AG04450 (cell line): ENCODE results near the gene ZDHHC17. TPM values are rescaled to one million over a fixed set of nuclear protein-coding genes. Genes with fewer than 3 reads are reported as not detected.

Experiments used
- CTCF ChIA-PET: fragments of 300-600, 350-600 bp; formaldehyde crosslinking; extraction: SDS; loops from one replicate; lab custom pipeline; 2022; ENCODE audit warnings: antibody characterized with exemption, inconsistent platforms; lab: Charles Lee
- POLR2A ChIA-PET: fragments of 350-600 bp; formaldehyde crosslinking; extraction: SDS; loops from one replicate; lab custom pipeline; 2021; ENCODE audit warnings: antibody characterized with exemption, inconsistent platforms; lab: Yijun Ruan, JAX
- DNase-seq: peaks from one replicate; pipeline ENCODE4 v3.0.0-alpha.2; 2011; ENCODE audit warnings: low read depth, low spot score
- H3K27ac ChIP-seq: one replicate; pipeline ENCODE4 v1.5.1; 2012; ENCODE audit warnings: low read depth, low read length, control low read depth
- H3K27me3 ChIP-seq: one replicate; pipeline ENCODE4 v1.6.0; 2012; ENCODE audit warnings: low read length; ENCODE audit not compliant: control insufficient read depth, insufficient read depth
- H3K4me3 ChIP-seq: 2 replicates; pipeline ENCODE4 v1.5.1; 2011; ENCODE audit warnings: mild to moderate bottlenecking, low read depth, low read length, control low read depth
- H3K9me3 ChIP-seq: 2 replicates; pipeline ENCODE4 v1.5.1; 2012; ENCODE audit warnings: low read length; ENCODE audit not compliant: control insufficient read depth, insufficient read depth
- polyA plus RNA-seq: library from polyadenylated mRNA; depleted of rRNA; stranded (reverse); fragments of >200 nt; gene quantifications from 2 replicates; pipeline ENCODE4 v1.2.3, GENCODE V29; 2011
- TF ChIP-seq, protein P1 (sequence below): IDR thresholded peaks from 2 replicates; pipeline ENCODE4 v1.5.1; 2011; ENCODE audit warnings: low read depth, low read length, control low read depth, inconsistent platforms

ZDHHC17 gene
- polyA plus RNA-seq, 1 experiment, result 48.1 TPM

GRCh38 chr12:76856018-76856644 is 92.2 kb downstream of the ZDHHC17 start:
- no peak for DNase-seq
- no peak overlapping the region for H3K27ac ChIP-seq
- POLR2A ChIA-PET, result no interaction called here
- no peaks in the 10 kb centered on the region for H3K27me3 ChIP-seq
- H3K9me3 ChIP-seq, result no peaks in the 10 kb centered on the region; the same call in 1 of the 2 replicates
- TF ChIP-seq, protein P1, sequence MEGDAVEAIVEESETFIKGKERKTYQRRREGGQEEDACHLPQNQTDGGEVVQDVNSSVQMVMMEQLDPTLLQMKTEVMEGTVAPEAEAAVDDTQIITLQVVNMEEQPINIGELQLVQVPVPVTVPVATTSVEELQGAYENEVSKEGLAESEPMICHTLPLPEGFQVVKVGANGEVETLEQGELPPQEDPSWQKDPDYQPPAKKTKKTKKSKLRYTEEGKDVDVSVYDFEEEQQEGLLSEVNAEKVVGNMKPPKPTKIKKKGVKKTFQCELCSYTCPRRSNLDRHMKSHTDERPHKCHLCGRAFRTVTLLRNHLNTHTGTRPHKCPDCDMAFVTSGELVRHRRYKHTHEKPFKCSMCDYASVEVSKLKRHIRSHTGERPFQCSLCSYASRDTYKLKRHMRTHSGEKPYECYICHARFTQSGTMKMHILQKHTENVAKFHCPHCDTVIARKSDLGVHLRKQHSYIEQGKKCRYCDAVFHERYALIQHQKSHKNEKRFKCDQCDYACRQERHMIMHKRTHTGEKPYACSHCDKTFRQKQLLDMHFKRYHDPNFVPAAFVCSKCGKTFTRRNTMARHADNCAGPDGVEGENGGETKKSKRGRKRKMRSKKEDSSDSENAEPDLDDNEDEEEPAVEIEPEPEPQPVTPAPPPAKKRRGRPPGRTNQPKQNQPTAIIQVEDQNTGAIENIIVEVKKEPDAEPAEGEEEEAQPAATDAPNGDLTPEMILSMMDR, result no peak
- CTCF ChIA-PET, result interaction anchor here (2.3 kb wide), 1 partner anchor 155 kb away, joined by 8 read pairs; no protein-coding TSS in a partner anchor
- H3K4me3 ChIP-seq, result no peak overlapping the region

DNA sequence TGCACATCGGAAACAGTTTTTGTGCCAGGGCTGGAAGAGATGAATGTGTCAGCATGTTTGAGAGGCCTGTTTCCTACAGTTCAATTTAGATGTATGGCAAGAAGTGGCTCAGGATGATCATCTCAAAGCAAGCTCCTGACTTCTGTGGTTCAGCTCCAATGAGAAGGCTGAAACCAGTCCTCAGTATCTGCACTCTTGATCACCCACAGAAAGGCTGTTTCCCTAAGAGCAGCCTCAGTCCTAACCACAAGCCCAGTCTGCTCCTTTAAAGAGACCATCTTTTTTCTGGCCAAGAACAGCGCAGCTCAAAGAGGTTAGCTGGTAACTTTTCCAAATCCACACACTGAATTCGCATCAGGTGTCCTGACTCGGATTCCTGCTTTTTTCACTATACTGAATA is 95.7 kb downstream of the ZDHHC17 start:
- ChIA-PET CTCF (no interaction called here), POLR2A (no interaction called here)
- Histone ChIP-seq H3K9me3 (no peaks in the 10 kb centered on the region; the same call in 1 of the 2 replicates), H3K27me3 (no peaks in the 10 kb centered on the region), H3K27ac (no peak overlapping the region), H3K4me3 (no peak overlapping the region)
- no peak for DNase-seq
- TF ChIP-seq, protein P1, result no peak

DNA sequence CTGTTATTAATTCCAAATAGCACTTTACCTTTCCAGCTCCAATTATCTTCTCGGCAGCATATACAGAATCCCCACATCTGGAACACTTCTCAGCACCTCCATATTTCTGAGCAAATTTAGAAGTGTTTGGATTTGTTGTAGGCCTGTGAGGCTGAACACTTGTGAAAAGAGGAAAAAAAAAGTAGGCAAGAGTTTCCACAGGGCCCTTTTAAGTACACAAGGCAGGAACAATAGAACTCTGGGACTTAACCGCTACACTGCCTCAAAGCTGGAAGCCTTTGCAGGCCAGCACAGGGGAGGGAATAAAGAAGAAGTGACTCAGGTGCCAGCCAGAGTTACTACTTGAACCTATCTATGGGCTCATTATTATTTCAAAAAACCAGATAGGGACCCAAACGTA is 96.3 kb downstream of the ZDHHC17 start:
- H3K27me3 ChIP-seq, result no peaks in the 10 kb centered on the region
- no peak overlapping the region for H3K27ac ChIP-seq
- ChIA-PET CTCF (no interaction called here), POLR2A (no interaction called here)
- no peaks in the 10 kb centered on the region; the same call in 1 of the 2 replicates for H3K9me3 ChIP-seq
- no peak overlapping the region for H3K4me3 ChIP-seq
- no peak for DNase-seq
- TF ChIP-seq, protein P1, result no peak

DNA sequence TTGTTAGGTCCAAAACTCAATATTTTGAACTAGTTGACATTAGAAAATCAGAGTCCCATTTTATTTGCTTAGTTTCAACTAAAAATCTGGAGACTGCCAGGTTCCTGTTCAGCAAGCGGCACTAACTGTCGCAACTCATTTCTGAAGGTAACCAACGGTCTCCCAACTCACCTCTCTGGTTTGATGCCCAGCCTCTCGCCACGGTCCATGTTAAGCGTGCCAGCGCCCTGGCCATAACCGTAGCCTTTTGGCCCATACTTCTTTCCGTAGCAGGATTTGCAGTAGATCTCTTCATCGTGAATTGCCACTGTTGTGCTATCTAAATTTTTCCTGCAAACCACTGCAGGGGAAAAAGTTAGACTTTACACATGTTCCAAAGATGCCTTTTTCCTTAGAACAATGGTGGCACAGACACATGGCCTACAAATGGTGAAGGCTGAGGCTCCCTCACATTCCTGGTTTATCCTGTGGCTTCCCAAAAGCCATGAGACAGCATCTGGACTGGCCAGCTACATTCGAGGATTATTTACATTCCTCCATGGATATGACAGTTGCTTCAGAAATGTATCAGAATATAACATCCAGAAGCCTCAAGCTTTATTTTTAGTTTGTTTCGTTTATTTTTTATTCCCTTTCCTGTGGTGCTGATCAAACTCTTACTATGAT is 99.2 kb downstream of the ZDHHC17 start:
- Histone ChIP-seq H3K9me3 (no peaks in the 10 kb centered on the region), H3K27ac (peak overlapping the region; percentile 74), H3K4me3 (no peak overlapping the region), H3K27me3 (no peaks in the 10 kb centered on the region)
- CTCF ChIA-PET, result interaction anchor here (1.2 kb wide), 1 partner anchor 148 kb away, joined by 5 read pairs; no protein-coding TSS in a partner anchor
- POLR2A ChIA-PET, result interaction anchor here (0.7 to 1.7 kb wide), 5 partner anchors 15 to 149 kb away, joined by 3 to 14 read pairs (median 3); partner anchors contain the start of gene CSRP2
- peak; percentile 89 for DNase-seq
- TF ChIP-seq, protein P1, result no peak

- CTCF ChIA-PET, result interaction anchor here (1.2 kb wide), 1 partner anchor 147 kb away, joined by 5 read pairs; no protein-coding TSS in a partner anchor
- Histone ChIP-seq H3K27me3 (no peaks in the 10 kb centered on the region), H3K9me3 (no peaks in the 10 kb centered on the region; the same call in 1 of the 2 replicates), H3K4me3 (no peak overlapping the region), H3K27ac (peak overlapping the region; percentile 47)
- TF ChIP-seq, protein P1, result no peak
- POLR2A ChIA-PET, result interaction anchor here (0.9 to 1.7 kb wide), 4 partner anchors 16 to 149 kb away, joined by 3 to 14 read pairs (median 5); partner anchors contain the start of gene CSRP2
- no peak for DNase-seq
Measured at GRCh38 chr12:76863837-76864236, 99.9 kb downstream of the ZDHHC17 start.
